K562 treated with DMSO at 1 percent for 4 hours (cell line): ENCODE results near the gene PTGIR. TPM values are rescaled to one million over a fixed set of nuclear protein-coding genes. Genes with fewer than 3 reads are reported as not detected.

ENCODE experiments used
- total RNA-seq: library from RNA; unstranded; fragments of 300-600 nt; gene quantifications from 2 replicates; pipeline ENCODE4 v1.2.3, GENCODE V29; 2022; ENCODE audit not compliant: insufficient read depth

PTGIR gene, protein sequence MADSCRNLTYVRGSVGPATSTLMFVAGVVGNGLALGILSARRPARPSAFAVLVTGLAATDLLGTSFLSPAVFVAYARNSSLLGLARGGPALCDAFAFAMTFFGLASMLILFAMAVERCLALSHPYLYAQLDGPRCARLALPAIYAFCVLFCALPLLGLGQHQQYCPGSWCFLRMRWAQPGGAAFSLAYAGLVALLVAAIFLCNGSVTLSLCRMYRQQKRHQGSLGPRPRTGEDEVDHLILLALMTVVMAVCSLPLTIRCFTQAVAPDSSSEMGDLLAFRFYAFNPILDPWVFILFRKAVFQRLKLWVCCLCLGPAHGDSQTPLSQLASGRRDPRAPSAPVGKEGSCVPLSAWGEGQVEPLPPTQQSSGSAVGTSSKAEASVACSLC
- total RNA-seq, result not detected in 2 replicates

DNA sequence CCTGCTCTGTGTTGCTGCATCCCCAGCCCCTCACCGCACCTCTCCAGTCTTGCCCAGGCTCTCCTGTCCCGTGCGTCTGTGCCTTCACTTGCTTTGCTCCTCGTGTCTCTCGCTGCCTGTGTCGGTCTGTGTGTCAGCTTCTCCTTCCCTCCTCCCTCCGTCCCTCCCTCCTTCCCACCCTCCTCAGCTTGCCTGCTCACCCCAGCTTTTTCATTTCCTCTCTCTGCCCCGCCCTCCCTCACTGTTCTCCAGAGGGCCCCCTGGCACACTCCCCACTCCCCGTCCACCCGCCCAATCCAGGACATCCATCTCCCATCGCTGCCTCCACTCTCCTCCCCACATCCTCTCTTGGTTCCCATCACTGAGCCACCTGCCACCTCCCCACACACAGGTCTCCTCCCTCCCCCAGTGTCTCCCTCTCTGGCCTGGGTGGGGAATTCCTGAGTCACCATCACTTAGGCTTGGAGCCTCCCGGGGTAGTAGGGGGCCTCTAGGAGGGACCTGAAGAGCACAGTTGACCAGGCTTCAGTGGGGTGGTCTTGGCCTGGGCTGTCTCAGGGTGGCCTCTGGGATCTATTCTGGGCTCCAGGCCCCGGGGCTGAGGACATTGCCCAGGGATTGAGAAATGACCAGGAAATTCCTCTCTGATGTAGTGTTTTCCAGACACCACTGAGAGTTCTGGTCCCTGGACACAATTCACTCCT, at the start of gene PTGIR:
TSS of gene PTGIR (minus strand) at position 132 of the 704 bp plus-strand sequence. CDS start 864 bp downstream, outside the sequence.

GRCh38 chr19:46661020-46661731, 36.3 kb upstream of the PTGIR start, which contains the start of gene DACT3:
Gene DACT3 (minus strand): TSS chr19:46661182. CDS start chr19:46661064, 118 bp downstream.

GRCh38 chr19:46635920-46636761, 11.3 kb upstream of the PTGIR start, which contains the start of gene GNG8:
Gene GNG8 (minus strand): TSS chr19:46636202. CDS start chr19:46634682, 1,520 bp downstream.

GRCh38 chr19:46601318-46602224, 23.3 kb downstream of the PTGIR start, which contains the start of gene CALM3:
Gene CALM3 (plus strand): TSS chr19:46601330. CDS start chr19:46601435, 105 bp downstream.

Other genes with a start within 250 kb of the PTGIR start
- gene CCDC8, start 211.5 kb downstream of the PTGIR start, total RNA-seq, result 2.3 and 2.4 TPM in 2 replicates
- gene PNMA8C, start 196.2 kb downstream of the PTGIR start, total RNA-seq, result not detected in 2 replicates
- 9.4 and 10.7 TPM in 2 replicates for gene PNMA8A, start 153.5 kb downstream of the PTGIR start, total RNA-seq
- not detected in 2 replicates for gene PNMA8B, start 129.2 kb downstream of the PTGIR start, total RNA-seq
- 289 and 310 TPM in 2 replicates for gene CALM3, start 23.8 kb downstream of the PTGIR start, total RNA-seq
- gene GNG8, start 11.1 kb upstream of the PTGIR start, total RNA-seq, result not detected in 2 replicates
- gene DACT3, start 36.1 kb upstream of the PTGIR start, total RNA-seq, result 2.6 and 2.9 TPM in 2 replicates
- 42.6 and 43.7 TPM in 2 replicates for gene PRKD2, start 92.0 kb upstream of the PTGIR start, total RNA-seq
- 47.2 and 58.0 TPM in 2 replicates for gene FKRP, start 121.0 kb upstream of the PTGIR start, total RNA-seq
- gene STRN4, start 121.4 kb upstream of the PTGIR start, total RNA-seq, result 73.2 and 80.0 TPM in 2 replicates
- gene SLC1A5, start 163.5 kb upstream of the PTGIR start, total RNA-seq, result 473 and 519 TPM in 2 replicates
- 413 and 467 TPM in 2 replicates for gene AP2S1, start 225.8 kb upstream of the PTGIR start, total RNA-seq
- 19.3 and 25.7 TPM in 2 replicates for gene ARHGAP35, start 235.9 kb upstream of the PTGIR start, total RNA-seq